Endothelial cell of umbilical vein (primary cell): ENCODE measurements around the gene B3GAT1. TPM values are rescaled to one million over a fixed set of nuclear protein-coding genes. Genes with fewer than 3 reads are reported as not detected.

Experiments used
- BruUV-seq: library from RNA; stranded (reverse); fragments of 400-500 nt; replicated peaks from 2 replicates; lab custom pipeline; 2021; lab: Mats Ljungman, UMichigan
- CTCF ChIA-PET: fragments of 300-600, 350-600 bp; sonication (Branson Sonifier 250); formaldehyde crosslinking; loops from one replicate; lab custom pipeline; 2021; ENCODE audit warnings: antibody characterized with exemption, inconsistent platforms; lab: Charles Lee
- POLR2A ChIA-PET: fragments of 300-600, 350-600 bp; sonication (Branson Sonifier 250); formaldehyde crosslinking; loops from one replicate; lab custom pipeline; 2021; ENCODE audit warnings: antibody characterized with exemption, inconsistent platforms; lab: Charles Lee
- DNase-seq: peaks from one replicate; pipeline ENCODE4 v3.0.0-alpha.2; 2011; ENCODE audit warnings: low read depth, low spot score
- FAIRE-seq: peaks from 2 replicates; lab custom pipeline; 2011; peaks lifted over from hg19 to GRCh38; lab: Jason Lieb, UNC
- H2AFZ ChIP-seq: 2 replicates; pipeline ENCODE4 v1.6.0; 2012; ENCODE audit warnings: low read depth, low read length, control low read depth, inconsistent platforms
- H3K27ac ChIP-seq: 2 replicates; pipeline ENCODE4 v1.5.1; 2011; ENCODE audit warnings: low read depth, mild to moderate bottlenecking, control low read depth, low read length, moderate library complexity; ENCODE audit not compliant: insufficient read depth
- H3K27me3 ChIP-seq, 2 experiments: 2 replicates each; pipeline versions ENCODE4 v1.6.0 to v1.6.1; 2011; ENCODE audit warnings: low read length in 2 of 2, mixed read lengths in 1 of 2; ENCODE audit not compliant: control insufficient read depth in 2 of 2, insufficient read depth in 2 of 2
- H3K36me3 ChIP-seq, 2 experiments: 2 replicates in 1 of 2; 3 replicates in 1 of 2; pipeline ENCODE4 v1.5.1; 2011; ENCODE audit warnings: low read length in 2 of 2, mild to moderate bottlenecking in 1 of 2, moderate library complexity in 1 of 2; ENCODE audit not compliant: control insufficient read depth in 2 of 2, insufficient read depth in 2 of 2; ENCODE audit errors: extremely low read depth in 1 of 2
- H3K4me1 ChIP-seq: 3 replicates; pipeline ENCODE4 v1.5.1; 2011; ENCODE audit warnings: mild to moderate bottlenecking, low read length; ENCODE audit not compliant: control insufficient read depth, insufficient read depth; ENCODE audit errors: extremely low read depth
- H3K4me2 ChIP-seq: 2 replicates; pipeline ENCODE4 v1.6.1; 2011; ENCODE audit warnings: low read length, control low read depth, mixed read lengths; ENCODE audit not compliant: insufficient read depth
- H3K4me3 ChIP-seq, 3 experiments: fragments of 200-600 bp in 1 of 3; sonication (generic), shearing (Covaris generic) in 1 of 3; replicated peaks in 1 of 3; 2 replicates each; pipeline ENCODE4 v1.5.1; 2011 to 2016; ENCODE audit warnings: control low read depth in 3 of 3, low read length in 3 of 3, mild to moderate bottlenecking in 2 of 3, inconsistent platforms in 1 of 3, low read depth in 1 of 3, moderate library complexity in 1 of 3; ENCODE audit not compliant: insufficient read depth in 1 of 3
- H3K79me2 ChIP-seq: 2 replicates; pipeline ENCODE4 v1.6.0; 2012; ENCODE audit warnings: low read length, inconsistent platforms; ENCODE audit not compliant: control insufficient read depth, insufficient read depth
- H3K9ac ChIP-seq: replicated peaks from 2 replicates; pipeline ENCODE3; 2011; ENCODE audit warnings: low read length, control low read depth; ENCODE audit not compliant: insufficient read depth; ENCODE audit errors: extremely low read depth
- H3K9me1 ChIP-seq: replicated peaks from 3 replicates; pipeline ENCODE4 v1.6.0; 2011; ENCODE audit warnings: mild to moderate bottlenecking, low read length; ENCODE audit not compliant: control insufficient read depth, insufficient read depth; ENCODE audit errors: extremely low read depth
- H3K9me3 ChIP-seq: replicated peaks from 2 replicates; pipeline ENCODE4 v1.5.1; 2012; ENCODE audit warnings: low read length, inconsistent platforms; ENCODE audit not compliant: control insufficient read depth, insufficient read depth
- H4K20me1 ChIP-seq: replicated peaks from 2 replicates; pipeline ENCODE3; 2011; ENCODE audit warnings: mild to moderate bottlenecking, low read length; ENCODE audit not compliant: control insufficient read depth, insufficient read depth; ENCODE audit errors: extremely low read depth
- EZH2 ChIP-seq: IDR thresholded peaks from 2 replicates; pipeline ENCODE4 v1.6.1; 2012; ENCODE audit warnings: borderline replicate concordance, low read depth, mild to moderate bottlenecking, moderate library complexity, low read length, inconsistent platforms; ENCODE audit not compliant: severe bottlenecking
- FOS ChIP-seq: IDR thresholded peaks from 2 replicates; pipeline ENCODE4 v1.6.1; 2011; ENCODE audit warnings: mild to moderate bottlenecking, low read length, moderate library complexity, borderline replicate concordance; ENCODE audit not compliant: insufficient read depth
- GATA2 ChIP-seq: IDR thresholded peaks from 2 replicates; pipeline ENCODE4 v1.7.0; 2011; ENCODE audit warnings: low read depth, mild to moderate bottlenecking, moderate library complexity, mixed read lengths, low read length; ENCODE audit not compliant: insufficient read length, insufficient read depth
- JUN ChIP-seq: IDR thresholded peaks from 2 replicates; pipeline ENCODE4 v1.6.1; 2011; ENCODE audit warnings: borderline replicate concordance, low read depth; ENCODE audit not compliant: insufficient read length, insufficient read depth
- MAX ChIP-seq: IDR thresholded peaks from 2 replicates; pipeline ENCODE4 v1.6.1; 2011; ENCODE audit not compliant: insufficient read depth, insufficient read length
- MYC ChIP-seq: IDR thresholded peaks from one replicate; pipeline ENCODE4 v1.6.1; 2011; ENCODE audit warnings: mild to moderate bottlenecking, low read depth, low read length
- POLR2A ChIP-seq: IDR thresholded peaks from 2 replicates; pipeline ENCODE4 v1.6.1; 2012; ENCODE audit warnings: low read depth, mild to moderate bottlenecking, control low read depth, low read length
- POLR2AphosphoS5 ChIP-seq: IDR thresholded peaks from 2 replicates; pipeline ENCODE4 v1.6.1; 2012; ENCODE audit warnings: low read depth, mild to moderate bottlenecking, control low read depth, low read length, moderate library complexity; ENCODE audit not compliant: insufficient read depth
- dilution Hi-C: fragments of 300-500 bp; cut with MboI; formaldehyde crosslinking; loops from one replicate; pipeline ENCODE4 v1.15.0; 2019; ENCODE audit warnings: low sequenced_read_pairs; ENCODE audit not compliant: extremely low pct_ligation_motif_present
- intact Hi-C: fragments of 100-400 bp; cut with micrococcal nuclease; formaldehyde crosslinking; loops from one replicate; pipeline ENCODE4 v1.10.0; 2022
- polyA plus RNA-seq, 4 experiments: library from polyadenylated mRNA; depleted of rRNA in 3 of 4; stranded (reverse) in 3 of 4; unstranded in 1 of 4; fragments of >200 nt; gene quantifications; 2 replicates each; pipeline versions ENCODE4 v1.2.1 to v1.2.3, GENCODE V29; 2011 to 2012; ENCODE audit warnings: missing spikeins in 1 of 4
- total RNA-seq: library from RNA; stranded (reverse); gene quantifications from 2 replicates; pipeline ENCODE4 v1.2.3, GENCODE V29; 2021
- TF ChIP-seq, protein P1 (sequence below), 2 donors: IDR thresholded peaks; 1 replicate in 1 of 2; 2 replicates in 1 of 2; pipeline ENCODE4 v1.5.1; 2011; ENCODE audit warnings: low read length in 2 of 2, mild to moderate bottlenecking in 2 of 2, moderate library complexity in 2 of 2, control low read depth in 1 of 2, inconsistent platforms in 1 of 2, low read depth in 1 of 2; ENCODE audit not compliant: insufficient read depth in 1 of 2; ENCODE audit errors: extremely low read depth in 1 of 2

B3GAT1 gene
- total and polyA plus RNA-seq, 2 donors (not counting 3 experiments of a cell fraction or from before 2014, with no cell fraction given) = 0.01 TPM; not detected in 1

GRCh38 chr11:134443246-134443645 is 31.2 kb upstream of the B3GAT1 start:
- FAIRE-seq (no peak), DNase-seq (no peak)
- Histone ChIP-seq H3K36me3 (no peaks in the 10 kb centered on the region), H4K20me1 (no peaks in the 10 kb centered on the region), H3K9ac (no peak overlapping the region), H3K27me3 (no peaks in the 10 kb centered on the region), H2AFZ (no peak overlapping the region), H3K27ac (no peak overlapping the region), H3K9me1 (no peaks in the 10 kb centered on the region), H3K79me2 (no peaks in the 10 kb centered on the region), H3K4me3 (no peak overlapping the region), H3K4me1 (no peaks in the 10 kb centered on the region), H3K9me3 (peaks cover 6% of the 10 kb centered on the region), H3K4me2 (no peak overlapping the region)
- POLR2A ChIA-PET = no interaction called here
- dilution Hi-C loops = no loop called here
- TF ChIP-seq POLR2AphosphoS5 (no peak), GATA2 (no peak), POLR2A (no peak), JUN (no peak), MYC (no peak), EZH2 (no peak), FOS (no peak), MAX (no peak)
- TF ChIP-seq, protein P1, sequence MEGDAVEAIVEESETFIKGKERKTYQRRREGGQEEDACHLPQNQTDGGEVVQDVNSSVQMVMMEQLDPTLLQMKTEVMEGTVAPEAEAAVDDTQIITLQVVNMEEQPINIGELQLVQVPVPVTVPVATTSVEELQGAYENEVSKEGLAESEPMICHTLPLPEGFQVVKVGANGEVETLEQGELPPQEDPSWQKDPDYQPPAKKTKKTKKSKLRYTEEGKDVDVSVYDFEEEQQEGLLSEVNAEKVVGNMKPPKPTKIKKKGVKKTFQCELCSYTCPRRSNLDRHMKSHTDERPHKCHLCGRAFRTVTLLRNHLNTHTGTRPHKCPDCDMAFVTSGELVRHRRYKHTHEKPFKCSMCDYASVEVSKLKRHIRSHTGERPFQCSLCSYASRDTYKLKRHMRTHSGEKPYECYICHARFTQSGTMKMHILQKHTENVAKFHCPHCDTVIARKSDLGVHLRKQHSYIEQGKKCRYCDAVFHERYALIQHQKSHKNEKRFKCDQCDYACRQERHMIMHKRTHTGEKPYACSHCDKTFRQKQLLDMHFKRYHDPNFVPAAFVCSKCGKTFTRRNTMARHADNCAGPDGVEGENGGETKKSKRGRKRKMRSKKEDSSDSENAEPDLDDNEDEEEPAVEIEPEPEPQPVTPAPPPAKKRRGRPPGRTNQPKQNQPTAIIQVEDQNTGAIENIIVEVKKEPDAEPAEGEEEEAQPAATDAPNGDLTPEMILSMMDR (IDR thresholded peaks at IDR 0.05; ENCODE audit: extremely low read depth in 1 of 2, insufficient read depth in 1 of 2, low read depth in 1 of 2, low read length in 2 of 2) = no peak
- no TSS peak for BruUV-seq
- intact Hi-C loops = no loop called here
- CTCF ChIA-PET = no interaction called here
